HepG2 (cell line): Measurements from ENCODE around the gene PPP4R2. TPM values are rescaled to one million over a fixed set of nuclear protein-coding genes. Genes with fewer than 3 reads are reported as not detected.

Experiments
- AGO1 ChIP-seq: fragments of 200-400 bp; formaldehyde crosslinking; IDR thresholded peaks from 2 replicates; pipeline ENCODE4 v1.6.1; 2017; ENCODE audit warnings: mild to moderate bottlenecking, low read depth, low read length, moderate library complexity; ENCODE audit not compliant: poor library complexity, severe bottlenecking
- AHR ChIP-seq: IDR thresholded peaks from 2 replicates; pipeline ENCODE4 v1.6.1; 2018; ENCODE audit warnings: missing genetic modification reagents, missing compliant biosample characterization
- ARID3A ChIP-seq: IDR thresholded peaks from 2 replicates; pipeline ENCODE4 v1.6.1; 2012; ENCODE audit warnings: low read depth, low read length, improper control_type of control experiment
- ARNTL ChIP-seq: sonication (generic); formaldehyde crosslinking; IDR thresholded peaks from 2 replicates; pipeline ENCODE4 v1.4.0; 2020; ENCODE audit warnings: mild to moderate bottlenecking, missing genetic modification reagents
- CHD4 ChIP-seq: fragments of 200-600 bp; sonication (generic); IDR thresholded peaks from 2 replicates; pipeline ENCODE4 v1.7.0; 2017; ENCODE audit warnings: mild to moderate bottlenecking, low read length, borderline replicate concordance
- GZF1 ChIP-seq: sonication (generic); formaldehyde crosslinking; IDR thresholded peaks from 2 replicates; pipeline ENCODE4 v1.5.1; 2020; ENCODE audit warnings: mild to moderate bottlenecking, missing genetic modification reagents
- HCFC1 ChIP-seq: fragments of 150-350 bp; IDR thresholded peaks from 2 replicates; pipeline ENCODE4 v1.6.1; 2014; ENCODE audit warnings: low read depth, low read length
- KLF12 ChIP-seq: sonication (generic); formaldehyde crosslinking; IDR thresholded peaks from 2 replicates; pipeline ENCODE4 v1.4.0; 2020; ENCODE audit warnings: missing genetic modification reagents, borderline replicate concordance
- KMT2B ChIP-seq: IDR thresholded peaks from 2 replicates; pipeline ENCODE4 v1.6.1; 2016; ENCODE audit warnings: missing genetic modification reagents, missing compliant biosample characterization
- MTA3 ChIP-seq: sonication (generic); formaldehyde crosslinking; IDR thresholded peaks from 2 replicates; pipeline ENCODE4 v1.4.0; 2020; ENCODE audit warnings: missing genetic modification reagents
- NAIF1 ChIP-seq: sonication (generic); formaldehyde crosslinking; IDR thresholded peaks from 2 replicates; pipeline ENCODE4 v1.5.0; 2020; ENCODE audit warnings: mild to moderate bottlenecking, missing genetic modification reagents, borderline replicate concordance
- NFE2L2 ChIP-seq: fragments of 150-350 bp; IDR thresholded peaks from 2 replicates; pipeline ENCODE4 v1.6.1; 2014; ENCODE audit warnings: low read length
- SAFB2 ChIP-seq: sonication (generic); formaldehyde crosslinking; IDR thresholded peaks from 2 replicates; pipeline ENCODE4 v1.5.1; 2020; ENCODE audit warnings: missing genetic modification reagents, low read depth, mild to moderate bottlenecking, borderline replicate concordance
- SMAD3 ChIP-seq: sonication (generic); formaldehyde crosslinking; IDR thresholded peaks from 2 replicates; pipeline ENCODE4 v1.4.0; 2020; ENCODE audit warnings: missing genetic modification reagents
- TAF1 ChIP-seq: sonication (generic); formaldehyde crosslinking; IDR thresholded peaks from 2 replicates; pipeline ENCODE4 v1.4.0; 2020; ENCODE audit warnings: missing genetic modification reagents
- TBX2 ChIP-seq: sonication (generic); formaldehyde crosslinking; IDR thresholded peaks from 2 replicates; pipeline ENCODE4 v1.5.0; 2020; ENCODE audit warnings: missing genetic modification reagents, mild to moderate bottlenecking, borderline replicate concordance
- TOE1 ChIP-seq: sonication (generic); formaldehyde crosslinking; IDR thresholded peaks from 2 replicates; pipeline ENCODE4 v1.4.0; 2020; ENCODE audit warnings: mild to moderate bottlenecking, missing genetic modification reagents
- ZMAT3 ChIP-seq: sonication (generic); formaldehyde crosslinking; conservative IDR thresholded peaks from 2 replicates; pipeline ENCODE4 v1.7.0; 2021; ENCODE audit warnings: missing genetic modification reagents
- ZNF12 ChIP-seq: sonication (generic); formaldehyde crosslinking; IDR thresholded peaks from 2 replicates; pipeline ENCODE4 v1.5.0; 2020; ENCODE audit warnings: missing genetic modification reagents
- ZNF335 ChIP-seq: sonication (generic); formaldehyde crosslinking; IDR thresholded peaks from 2 replicates; pipeline ENCODE4 v1.4.0; 2020; ENCODE audit warnings: missing genetic modification reagents
- ZNF354B ChIP-seq: sonication (generic); formaldehyde crosslinking; IDR thresholded peaks from 2 replicates; pipeline ENCODE4 v1.8.0; 2022; ENCODE audit warnings: mild to moderate bottlenecking, missing genetic modification reagents
- polyA plus RNA-seq, 8 experiments: library from polyadenylated mRNA; depleted of rRNA in 3 of 8; stranded (reverse) in 7 of 8; unstranded in 1 of 8; fragments of >200 nt; fragmentation: Illumina TruSeq in 4 of 8; extraction: Trizol in 4 of 8; gene quantifications; 2 replicates each; pipeline versions ENCODE4 v1.2.1 to v1.2.3, GENCODE V29; 2011 to 2016; ENCODE audit warnings: low read depth in 4 of 8, missing spikeins in 1 of 8, mixed read lengths in 1 of 8; ENCODE audit not compliant: insufficient read depth in 1 of 8
- total RNA-seq, 5 experiments: library from RNA; depleted of rRNA; stranded (reverse); fragments of >200 nt; fragmentation: Illumina TruSeq; extraction: Trizol; gene quantifications; 2 replicates each; pipeline ENCODE4 v1.2.3, GENCODE V29; 2016; ENCODE audit warnings: low read depth in 1 of 5
- TF ChIP-seq, protein P1 (sequence below): sonication (generic); formaldehyde crosslinking; IDR thresholded peaks from 2 replicates; pipeline ENCODE4 v1.4.0; 2020; ENCODE audit warnings: mild to moderate bottlenecking, missing genetic modification reagents, borderline replicate concordance
- TF ChIP-seq, protein P2 (sequence below): conservative IDR thresholded peaks from 2 replicates; pipeline ENCODE4 v1.6.1; 2018; ENCODE audit warnings: missing genetic modification reagents
- TF ChIP-seq, protein P3 (sequence below): sonication (generic); formaldehyde crosslinking; IDR thresholded peaks from 2 replicates; pipeline ENCODE4 v1.4.0; 2020; ENCODE audit warnings: missing genetic modification reagents

PPP4R2 gene
- total and polyA plus RNA-seq, 2 of the 13 experiments (the other 11 are each of a cell fraction or from before 2014, with no cell fraction given) = 22.3 to 161 TPM

- no peak for TF ChIP-seq AHR (CRISPR knock-in tag)
- no peak for TF ChIP-seq ARNTL (CRISPR knock-in tag)
- no peak for TF ChIP-seq NAIF1 (CRISPR knock-in tag)
- TF ChIP-seq, protein P1, sequence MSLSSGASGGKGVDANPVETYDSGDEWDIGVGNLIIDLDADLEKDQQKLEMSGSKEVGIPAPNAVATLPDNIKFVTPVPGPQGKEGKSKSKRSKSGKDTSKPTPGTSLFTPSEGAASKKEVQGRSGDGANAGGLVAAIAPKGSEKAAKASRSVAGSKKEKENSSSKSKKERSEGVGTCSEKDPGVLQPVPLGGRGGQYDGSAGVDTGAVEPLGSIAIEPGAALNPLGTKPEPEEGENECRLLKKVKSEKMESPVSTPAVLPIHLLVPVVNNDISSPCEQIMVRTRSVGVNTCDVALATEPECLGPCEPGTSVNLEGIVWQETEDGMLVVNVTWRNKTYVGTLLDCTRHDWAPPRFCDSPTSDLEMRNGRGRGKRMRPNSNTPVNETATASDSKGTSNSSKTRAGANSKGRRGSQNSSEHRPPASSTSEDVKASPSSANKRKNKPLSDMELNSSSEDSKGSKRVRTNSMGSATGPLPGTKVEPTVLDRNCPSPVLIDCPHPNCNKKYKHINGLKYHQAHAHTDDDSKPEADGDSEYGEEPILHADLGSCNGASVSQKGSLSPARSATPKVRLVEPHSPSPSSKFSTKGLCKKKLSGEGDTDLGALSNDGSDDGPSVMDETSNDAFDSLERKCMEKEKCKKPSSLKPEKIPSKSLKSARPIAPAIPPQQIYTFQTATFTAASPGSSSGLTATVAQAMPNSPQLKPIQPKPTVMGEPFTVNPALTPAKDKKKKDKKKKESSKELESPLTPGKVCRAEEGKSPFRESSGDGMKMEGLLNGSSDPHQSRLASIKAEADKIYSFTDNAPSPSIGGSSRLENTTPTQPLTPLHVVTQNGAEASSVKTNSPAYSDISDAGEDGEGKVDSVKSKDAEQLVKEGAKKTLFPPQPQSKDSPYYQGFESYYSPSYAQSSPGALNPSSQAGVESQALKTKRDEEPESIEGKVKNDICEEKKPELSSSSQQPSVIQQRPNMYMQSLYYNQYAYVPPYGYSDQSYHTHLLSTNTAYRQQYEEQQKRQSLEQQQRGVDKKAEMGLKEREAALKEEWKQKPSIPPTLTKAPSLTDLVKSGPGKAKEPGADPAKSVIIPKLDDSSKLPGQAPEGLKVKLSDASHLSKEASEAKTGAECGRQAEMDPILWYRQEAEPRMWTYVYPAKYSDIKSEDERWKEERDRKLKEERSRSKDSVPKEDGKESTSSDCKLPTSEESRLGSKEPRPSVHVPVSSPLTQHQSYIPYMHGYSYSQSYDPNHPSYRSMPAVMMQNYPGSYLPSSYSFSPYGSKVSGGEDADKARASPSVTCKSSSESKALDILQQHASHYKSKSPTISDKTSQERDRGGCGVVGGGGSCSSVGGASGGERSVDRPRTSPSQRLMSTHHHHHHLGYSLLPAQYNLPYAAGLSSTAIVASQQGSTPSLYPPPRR = no peak
- peak; percentile 56 for TF ChIP-seq KMT2B (CRISPR knock-in tag)
- TF ChIP-seq HCFC1 = no peak
- TF ChIP-seq TBX2 (CRISPR knock-in tag) = peak; percentile 69; the same call in 1 of the 2 replicates
- TF ChIP-seq SAFB2 (CRISPR knock-in tag) = no peak
- TF ChIP-seq, protein P2, sequence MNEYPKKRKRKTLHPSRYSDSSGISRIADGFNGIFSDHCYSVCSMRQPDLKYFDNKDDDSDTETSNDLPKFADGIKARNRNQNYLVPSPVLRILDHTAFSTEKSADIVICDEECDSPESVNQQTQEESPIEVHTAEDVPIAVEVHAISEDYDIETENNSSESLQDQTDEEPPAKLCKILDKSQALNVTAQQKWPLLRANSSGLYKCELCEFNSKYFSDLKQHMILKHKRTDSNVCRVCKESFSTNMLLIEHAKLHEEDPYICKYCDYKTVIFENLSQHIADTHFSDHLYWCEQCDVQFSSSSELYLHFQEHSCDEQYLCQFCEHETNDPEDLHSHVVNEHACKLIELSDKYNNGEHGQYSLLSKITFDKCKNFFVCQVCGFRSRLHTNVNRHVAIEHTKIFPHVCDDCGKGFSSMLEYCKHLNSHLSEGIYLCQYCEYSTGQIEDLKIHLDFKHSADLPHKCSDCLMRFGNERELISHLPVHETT (CRISPR knock-in tag) = no peak
- no peak for TF ChIP-seq ZNF12
- no peak for TF ChIP-seq ZNF354B (CRISPR knock-in tag)
- TF ChIP-seq ARID3A = peak; percentile 47
- TF ChIP-seq SMAD3 = 0 out of 2 replicates have a peak, but pooled peaks have one; percentile 62
- no peak for TF ChIP-seq TOE1 (CRISPR knock-in tag)
- TF ChIP-seq GZF1 = no peak
- no peak for TF ChIP-seq NFE2L2
- TF ChIP-seq CHD4 = no peak
- 0 out of 2 replicates have a peak, but pooled peaks have one; percentile 45 for TF ChIP-seq KLF12 (CRISPR knock-in tag)
- TF ChIP-seq, protein P3, sequence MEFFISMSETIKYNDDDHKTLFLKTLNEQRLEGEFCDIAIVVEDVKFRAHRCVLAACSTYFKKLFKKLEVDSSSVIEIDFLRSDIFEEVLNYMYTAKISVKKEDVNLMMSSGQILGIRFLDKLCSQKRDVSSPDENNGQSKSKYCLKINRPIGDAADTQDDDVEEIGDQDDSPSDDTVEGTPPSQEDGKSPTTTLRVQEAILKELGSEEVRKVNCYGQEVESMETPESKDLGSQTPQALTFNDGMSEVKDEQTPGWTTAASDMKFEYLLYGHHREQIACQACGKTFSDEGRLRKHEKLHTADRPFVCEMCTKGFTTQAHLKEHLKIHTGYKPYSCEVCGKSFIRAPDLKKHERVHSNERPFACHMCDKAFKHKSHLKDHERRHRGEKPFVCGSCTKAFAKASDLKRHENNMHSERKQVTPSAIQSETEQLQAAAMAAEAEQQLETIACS = no peak
- no peak for TF ChIP-seq ZNF335 (CRISPR knock-in tag)
- TF ChIP-seq ZMAT3 (CRISPR knock-in tag) = no peak
- TF ChIP-seq MTA3 = no peak
- TF ChIP-seq TAF1 (CRISPR knock-in tag) = no peak
- no peak for TF ChIP-seq AGO1
These were observed 39.3 kb upstream of the PPP4R2 start (continued) for GRCh38 chr3:72957297-72957696.
